Measurements from ENCODE around the gene LGALS3BP. TPM values are rescaled to one million over a fixed set of nuclear protein-coding genes. Genes with fewer than 3 reads are reported as not detected.

LGALS3BP gene
- total and polyA plus RNA-seq, 2 of the 13 experiments (the other 11 are each of a cell fraction or from before 2014, with no cell fraction given): 137 to 332 TPM

GRCh38 chr17:79027925-79028491, 48.3 kb upstream of the LGALS3BP start (continued):
- no peak for TF ChIP-seq ZNF574 (CRISPR knock-in tag; IDR thresholded peaks at IDR 0.05)
- no peak for TF ChIP-seq TOPORS (CRISPR knock-in tag; IDR thresholded peaks at IDR 0.05)
- no peak for TF ChIP-seq PAX8 (CRISPR knock-in tag; IDR thresholded peaks at IDR 0.05; ENCODE audit: borderline replicate concordance)
- no peak for TF ChIP-seq HIC2 (CRISPR knock-in tag; IDR thresholded peaks at IDR 0.05; ENCODE audit: low read depth)
- no peak for TF ChIP-seq TERF1 (CRISPR knock-in tag; IDR thresholded peaks at IDR 0.05)
- TF ChIP-seq NFKB2 (CRISPR knock-in tag; IDR thresholded peaks at IDR 0.05; ENCODE audit: borderline replicate concordance): peak; percentile 47; the same call in 1 of the 2 replicates
- TF ChIP-seq ZFAT (CRISPR knock-in tag; conservative IDR thresholded peaks at IDR 0.05): no peak
- TF ChIP-seq U2AF1 (optimal IDR thresholded peaks at IDR 0.05; ENCODE audit: low read depth, low read length): no peak
- no peak for TF ChIP-seq ZBTB40 (IDR thresholded peaks at IDR 0.05)
- no peak for TF ChIP-seq ZBTB40 (CRISPR knock-in tag; IDR thresholded peaks at IDR 0.05)

Data from HepG2 (cell line).